Stimulated activated CD8-positive, alpha-beta memory T cell treated with anti-CD3 and anti-CD28 coated beads, Interleukin-4, amount 100 ng/mL, for 48 hours (primary cell): ENCODE data around the gene SMIM41.
"Not testable (repeated sequence)": the region's sequence is repeated elsewhere in the genome, so short reads cannot be mapped to it uniquely, and the experiment has no call there.

Experiments used
- DNase-seq: peaks from one replicate; pipeline ENCODE4 v3.0.0-alpha.2; 2020

SMIM41 gene

DNA sequence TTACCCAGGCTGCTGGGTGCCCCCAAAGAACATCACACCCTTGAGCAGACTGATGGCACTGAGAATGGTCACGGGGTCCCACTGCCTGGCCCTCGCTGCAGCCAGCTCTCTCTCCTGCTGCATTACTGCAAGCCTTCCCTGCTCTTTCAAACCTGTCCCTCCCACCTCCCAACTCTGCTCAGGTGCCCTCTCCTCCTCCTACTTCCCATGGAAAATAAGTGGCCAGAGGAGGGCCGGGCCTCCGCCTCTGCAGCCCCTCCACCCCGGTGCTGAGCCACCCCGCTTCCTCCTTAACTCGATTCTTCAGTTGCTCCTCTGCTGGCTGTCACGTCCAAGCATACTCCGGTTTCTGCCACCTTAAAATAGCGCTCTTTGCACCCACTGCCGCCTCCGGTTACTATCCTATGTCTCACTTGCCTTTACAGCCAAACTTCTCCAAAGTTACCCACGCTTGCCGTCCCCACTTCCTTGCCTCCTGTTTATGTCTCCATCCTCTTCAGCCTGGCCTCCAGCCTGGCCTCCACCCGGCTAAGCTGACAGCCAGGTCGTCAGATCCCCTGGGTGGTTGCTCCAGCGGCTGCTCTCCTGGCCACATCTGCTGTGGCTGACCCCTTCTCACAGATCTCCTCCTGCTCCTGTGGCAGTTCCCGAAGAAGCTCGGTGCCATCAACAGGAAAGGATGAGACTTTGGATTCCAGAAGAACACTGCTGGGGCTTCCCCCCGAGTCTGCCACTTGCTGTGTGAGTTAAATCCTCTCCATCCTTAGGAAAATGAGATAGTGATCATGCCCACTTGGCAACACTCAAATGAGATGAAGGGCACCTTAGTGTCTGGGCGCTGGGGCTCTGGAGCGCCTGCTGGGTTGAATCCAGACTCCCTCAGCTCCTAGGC lies 7.7 kb downstream of the SMIM41 start:
- DNase-seq = no peak

DNA sequence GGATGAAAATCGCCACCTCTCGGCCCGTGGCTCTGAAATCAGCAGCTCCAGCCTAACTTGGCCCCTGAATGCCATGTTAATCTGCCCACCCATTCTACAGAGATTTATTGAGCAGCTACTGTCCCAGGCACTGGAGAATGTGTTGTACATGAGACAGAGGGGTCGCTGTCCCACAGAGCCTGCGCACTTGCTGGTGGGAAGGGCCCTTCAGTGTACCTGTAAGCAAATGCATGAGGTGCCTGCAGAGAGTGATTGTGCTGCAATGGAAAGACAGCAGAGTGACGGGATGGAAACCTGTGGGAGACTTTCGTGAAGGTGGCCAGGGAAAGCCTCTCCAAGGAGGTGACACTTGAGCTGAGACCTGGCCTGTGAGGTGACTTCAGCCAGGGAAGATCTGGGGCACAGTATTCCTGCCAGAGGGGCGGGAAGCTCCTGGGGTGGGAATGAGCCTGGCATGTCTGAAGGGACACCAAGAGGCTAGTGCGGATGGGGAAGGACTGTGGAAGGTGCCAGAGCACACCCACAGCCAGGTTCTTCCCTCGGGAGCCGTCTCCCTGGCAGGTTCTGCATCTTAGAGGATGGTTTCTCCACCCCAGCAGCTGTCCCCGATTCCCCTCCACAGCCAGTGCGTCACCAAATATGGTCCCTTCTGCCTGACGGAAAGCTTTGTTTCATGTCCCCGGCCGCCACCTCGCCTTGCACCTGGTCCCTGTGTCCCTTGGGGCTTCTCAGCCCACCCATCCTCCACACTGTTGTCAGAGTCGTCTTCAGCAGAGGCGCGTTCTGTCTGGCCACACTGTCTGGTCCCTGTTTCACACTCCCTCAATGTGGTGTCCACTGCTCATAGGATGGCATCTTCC lies 8.7 kb downstream of the SMIM41 start:
- DNase-seq = no peak

DNA sequence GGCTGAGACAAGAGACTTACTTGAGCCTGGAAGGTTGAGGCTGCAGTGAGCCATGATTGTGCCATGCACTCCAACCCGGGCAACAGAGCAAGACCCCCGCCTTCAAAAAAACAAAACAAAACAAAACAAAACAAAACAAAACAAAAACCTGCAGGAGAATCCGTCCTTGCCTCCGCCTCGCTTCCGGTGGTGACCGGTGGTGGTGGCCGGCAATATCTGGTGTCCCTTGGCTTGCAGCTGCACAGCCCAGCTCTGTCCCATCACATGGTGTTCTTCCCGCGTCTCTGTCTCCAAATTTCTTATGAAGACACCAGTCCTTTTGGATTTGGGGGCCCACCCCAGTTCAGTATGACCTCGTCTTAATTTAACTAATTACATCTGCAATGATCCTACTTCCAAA lies 10.0 kb downstream of the SMIM41 start:
- DNase-seq = no peak

DNA sequence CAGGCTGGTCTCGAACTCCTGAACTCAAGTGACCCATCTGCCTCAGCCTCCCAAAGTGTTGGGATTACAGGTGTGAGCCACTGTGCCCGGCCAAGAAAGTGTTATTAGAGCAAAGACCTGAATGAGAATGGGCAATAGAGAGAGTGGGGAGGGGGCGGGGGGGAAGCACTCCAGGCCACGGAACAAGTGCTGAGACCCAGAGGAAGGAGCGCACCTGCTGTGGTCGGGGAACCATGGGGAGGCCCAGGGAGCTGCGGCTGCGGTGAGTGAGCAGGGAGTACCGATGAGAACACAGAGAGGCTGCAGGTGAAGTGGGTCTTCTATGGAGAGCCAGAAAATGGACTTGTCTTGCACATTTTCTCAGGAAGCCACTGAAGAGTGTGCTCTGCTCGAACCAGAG lies 10.8 kb downstream of the SMIM41 start:
- DNase-seq = no peak

DNA sequence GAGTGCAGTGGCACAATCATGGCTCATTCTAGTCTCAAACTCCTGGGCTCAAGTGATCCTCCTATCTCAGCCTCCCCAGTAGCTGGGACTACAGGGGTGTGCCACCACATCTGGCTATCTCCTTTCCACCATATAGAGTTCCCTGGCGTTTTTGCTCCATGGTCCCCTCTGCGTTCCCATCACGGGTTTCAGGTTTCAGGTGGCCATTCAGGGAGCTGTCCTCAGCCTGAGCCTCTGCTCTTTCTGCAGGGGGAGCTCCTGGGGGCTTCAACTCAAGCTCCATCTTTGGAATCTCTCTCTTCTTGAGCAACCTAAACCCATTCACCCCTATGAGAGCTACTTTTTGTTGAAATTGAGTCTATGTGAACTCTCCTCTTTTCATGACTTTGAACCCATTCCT lies 11.6 kb downstream of the SMIM41 start:
- DNase-seq = no peak

DNA sequence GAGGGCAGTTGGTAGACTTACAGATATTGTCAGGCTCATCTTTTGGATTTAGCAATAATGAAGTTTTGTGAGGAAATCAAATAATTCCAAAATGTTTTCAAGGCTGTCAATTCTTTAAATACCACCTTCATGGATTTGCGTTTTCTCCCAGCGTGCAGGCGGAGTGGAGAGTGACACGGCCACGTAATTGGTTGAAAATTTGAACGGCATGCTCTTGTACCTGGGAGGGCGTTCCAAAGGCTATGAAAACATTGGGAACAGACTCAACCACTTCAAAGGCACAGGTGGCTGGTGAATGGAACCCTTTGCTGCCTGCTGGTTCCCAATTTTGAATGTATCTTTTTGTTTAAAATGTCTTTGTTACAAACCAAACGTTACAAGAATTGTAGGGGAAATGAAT lies 12.4 kb downstream of the SMIM41 start:
- no peak for DNase-seq

DNA sequence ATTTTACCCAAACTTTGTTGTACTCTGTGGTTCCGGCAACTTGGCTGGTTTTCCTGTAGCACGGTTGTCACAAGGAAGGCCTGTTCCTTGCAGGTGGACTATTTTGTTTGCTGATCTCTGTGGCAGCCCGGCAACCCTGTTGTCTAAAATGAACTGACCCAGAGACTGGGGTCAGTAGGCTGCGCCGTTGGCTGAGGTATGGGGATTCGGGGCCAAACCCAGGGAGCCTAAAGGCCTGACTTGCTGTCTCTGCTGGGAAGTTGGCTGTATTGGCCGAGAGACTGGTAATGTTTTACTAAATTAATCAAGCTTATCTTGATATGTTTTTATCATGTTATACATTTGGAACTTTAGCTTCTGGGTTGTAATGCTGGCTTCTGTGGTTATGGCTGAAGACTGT lies 13.8 kb downstream of the SMIM41 start:
- no peak for DNase-seq

DNA sequence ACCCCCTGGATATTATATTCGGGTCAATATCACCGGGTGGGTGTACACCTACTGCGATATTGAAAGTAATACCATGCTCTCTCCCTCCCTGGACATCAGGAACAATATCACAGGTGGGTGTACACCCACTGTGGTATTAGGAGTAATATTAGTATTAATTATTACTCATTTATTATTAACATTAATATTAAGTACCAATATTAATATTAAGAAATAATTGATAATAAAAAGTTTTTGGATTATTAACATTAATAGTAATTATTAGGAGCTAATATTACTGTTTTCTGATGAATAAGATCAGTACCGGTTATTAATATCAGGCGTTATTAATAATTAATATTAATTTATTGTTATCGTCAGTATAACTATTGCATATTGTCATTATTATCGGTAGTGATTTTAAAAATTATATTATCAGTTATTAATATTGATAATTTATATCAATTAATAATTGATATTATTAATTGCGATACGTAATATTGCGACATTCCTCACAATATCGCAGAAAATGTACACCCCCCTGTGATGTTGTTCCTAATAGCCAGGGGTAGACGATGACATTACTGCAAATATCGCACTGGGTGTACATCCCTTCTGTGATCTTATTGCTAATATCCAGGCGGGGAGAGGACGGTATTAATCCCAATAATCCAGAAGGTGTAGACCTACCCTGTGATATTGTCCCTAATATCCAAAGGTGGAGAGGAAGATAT lies 17.0 kb downstream of the SMIM41 start:
- DNase-seq = no peak

DNA sequence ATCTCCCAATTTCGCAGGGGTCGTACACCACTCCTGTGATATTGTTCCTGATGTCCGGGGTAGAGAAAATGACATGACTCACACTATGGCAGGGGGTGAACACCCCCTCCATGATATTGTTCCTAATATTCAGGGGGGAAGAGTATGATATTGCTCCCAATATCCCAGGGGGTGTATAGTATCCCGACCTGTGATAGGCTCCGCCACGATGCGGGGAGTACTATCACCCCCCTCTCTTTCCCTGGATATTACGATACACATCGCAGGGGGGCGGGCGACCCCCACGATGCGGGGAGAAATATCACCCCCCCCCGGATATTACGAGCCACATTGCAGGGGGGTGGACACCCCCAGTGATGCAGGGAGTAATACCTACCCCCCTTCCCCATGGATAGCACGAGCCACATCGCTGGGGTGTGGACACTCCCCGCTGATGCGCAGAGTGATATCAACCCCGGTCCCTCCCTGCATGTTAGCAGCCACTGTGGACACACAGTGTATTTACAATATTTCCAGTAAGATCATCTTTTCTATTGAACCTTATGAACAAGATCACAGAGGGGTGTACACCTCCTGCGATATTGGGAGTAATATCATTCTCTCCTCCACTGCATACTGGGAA lies 17.7 kb downstream of the SMIM41 start:
- DNase-seq = no peak

DNA sequence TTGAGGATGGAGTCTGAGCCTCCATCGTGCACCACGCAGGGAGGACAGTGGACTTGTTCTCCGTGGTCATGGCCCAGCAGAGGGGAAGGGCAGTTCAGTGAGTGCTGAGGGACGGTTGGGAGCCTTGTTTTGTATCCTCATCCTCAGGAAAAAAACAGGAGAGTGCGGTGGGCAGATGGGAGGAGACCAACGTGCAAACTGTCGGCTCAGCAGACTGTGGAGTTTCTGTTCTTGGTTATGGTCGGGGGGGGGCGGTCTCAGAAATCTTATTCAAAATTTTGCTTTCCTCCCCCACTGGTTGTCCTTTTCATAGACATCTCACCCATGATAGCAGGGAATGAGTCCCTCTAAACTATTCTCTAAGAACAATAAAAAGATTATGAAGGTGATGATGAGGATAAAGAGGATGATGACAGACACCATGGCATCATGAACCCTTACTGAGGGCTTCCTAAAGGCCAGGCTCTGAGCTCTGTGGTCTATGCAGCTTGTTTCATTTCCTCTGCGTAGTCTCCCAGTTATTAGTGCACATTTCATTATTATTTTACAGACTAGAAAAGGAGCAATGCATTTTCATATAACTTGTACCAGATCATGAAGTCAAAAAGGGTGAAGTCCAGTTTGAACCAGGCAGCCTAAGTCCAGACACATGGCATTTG lies 25.1 kb downstream of the SMIM41 start:
- DNase-seq = not testable (repeated sequence)

DNA sequence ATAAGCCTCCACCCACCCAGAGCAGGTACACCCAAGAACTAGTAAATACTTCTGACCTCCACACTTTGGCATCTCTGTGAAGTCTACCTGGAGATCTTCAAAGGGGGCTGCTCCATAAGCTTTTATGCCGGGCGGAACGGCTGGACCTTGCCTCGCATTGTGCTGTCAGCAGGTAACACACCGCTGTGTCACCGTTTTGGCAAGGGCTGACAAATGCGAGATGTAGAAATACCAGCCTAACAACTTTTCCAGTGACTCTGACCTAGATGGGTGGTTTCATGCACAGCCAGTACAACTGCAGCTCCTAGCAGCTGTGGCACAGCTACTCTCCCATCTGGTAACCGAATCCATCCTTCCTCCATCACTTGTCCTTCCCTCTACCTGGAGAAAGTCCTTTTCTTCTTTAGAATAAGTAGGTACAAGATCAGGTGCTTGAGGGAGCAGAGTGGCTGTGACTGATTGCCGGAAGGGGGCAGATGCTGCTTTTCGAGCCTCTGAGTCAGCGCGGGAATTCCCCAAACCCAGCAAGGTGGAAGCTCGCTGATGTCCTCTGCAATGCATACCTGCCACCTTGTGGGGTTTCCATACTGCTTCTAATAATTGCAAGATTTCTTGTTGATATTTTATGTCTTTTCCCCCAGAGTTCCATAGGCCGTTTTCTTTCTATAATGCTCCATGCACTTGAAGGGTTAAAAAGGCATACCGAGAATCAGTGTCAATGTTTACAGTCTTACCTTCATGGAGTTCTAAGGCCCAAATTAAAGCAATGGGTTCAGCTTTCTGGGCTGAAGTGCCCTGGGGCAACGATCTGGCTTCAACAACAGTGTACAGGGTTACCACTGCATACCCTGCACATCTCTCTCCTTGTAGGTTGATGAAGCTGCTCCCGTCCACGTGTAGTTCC lies 37.0 kb downstream of the SMIM41 start:
- DNase-seq = peak; percentile 71

DNA sequence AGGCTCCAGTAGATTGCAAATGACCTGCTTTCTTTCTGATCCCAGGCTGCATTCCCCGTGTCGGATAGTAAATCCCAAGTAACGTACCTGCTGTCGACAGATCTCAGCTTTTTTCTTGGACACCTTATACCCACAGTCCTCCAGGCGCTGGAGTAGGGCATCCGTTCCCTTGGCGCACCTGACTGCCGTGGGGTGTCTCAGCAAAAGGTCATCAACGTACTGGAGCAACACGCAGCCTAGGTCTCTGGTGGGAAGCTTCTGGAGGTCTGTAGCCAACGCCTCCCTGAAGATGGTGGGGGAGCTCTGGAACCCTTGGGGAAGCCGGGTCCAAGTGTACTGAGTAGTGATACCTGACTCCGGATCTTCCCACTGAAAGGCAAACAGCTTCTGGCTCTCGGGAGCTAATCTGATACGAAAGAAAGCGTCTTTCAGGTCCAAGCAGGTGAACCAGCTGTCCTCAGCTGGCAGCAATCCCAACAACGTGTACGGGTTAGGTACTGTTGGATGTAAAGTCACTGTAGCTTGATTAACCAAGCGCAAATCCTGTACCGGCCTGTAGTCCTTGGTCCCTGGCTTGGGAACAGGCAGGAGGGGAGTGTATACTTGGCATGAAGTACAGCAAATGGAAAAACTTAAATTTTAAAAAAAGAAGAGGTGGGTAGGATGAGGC lies 38.4 kb downstream of the SMIM41 start:
- not testable (repeated sequence) for DNase-seq

DNA sequence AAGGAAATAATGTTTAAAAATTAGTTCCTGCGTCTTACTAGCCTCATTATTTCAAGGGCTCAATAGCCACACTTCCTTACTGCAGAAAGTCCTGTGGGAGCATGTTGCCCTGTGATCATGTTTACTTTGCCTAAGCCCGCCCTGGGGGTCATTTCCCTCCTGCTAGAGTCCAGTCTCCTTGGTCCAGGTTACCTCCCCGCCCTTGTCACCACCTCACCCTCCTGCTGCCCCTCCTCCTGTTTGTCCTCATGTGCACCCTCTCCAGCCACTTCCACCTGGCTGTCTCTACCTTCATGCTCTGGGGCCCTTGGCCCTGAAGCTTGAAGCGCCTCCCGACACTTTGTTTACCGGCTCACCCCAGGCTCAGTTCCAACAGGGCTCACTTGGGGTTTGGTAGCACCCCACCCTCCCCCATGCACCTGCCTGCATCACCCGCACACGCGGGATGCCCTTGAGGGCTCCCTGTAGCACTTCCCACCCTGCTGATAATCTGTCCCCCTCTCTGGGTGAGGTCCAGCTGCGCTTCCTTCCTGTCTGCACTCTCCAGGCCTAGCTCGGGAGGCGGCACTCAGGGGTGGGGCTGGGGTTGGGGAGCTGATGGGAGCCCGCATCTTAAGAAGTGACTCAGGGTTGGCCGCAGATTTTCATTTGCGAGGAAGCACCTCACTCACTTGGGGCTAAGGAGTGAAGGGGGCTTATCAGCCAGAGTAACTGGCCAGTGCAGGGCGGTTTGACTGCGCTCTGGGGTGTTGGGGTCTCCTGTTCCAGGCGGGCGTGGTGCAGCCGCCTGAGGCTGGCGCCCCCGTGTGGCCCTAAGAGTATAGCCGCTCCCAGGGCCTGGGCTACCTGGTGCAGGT lies 40.1 kb downstream of the SMIM41 start:
- DNase-seq = peak; percentile 62

DNA sequence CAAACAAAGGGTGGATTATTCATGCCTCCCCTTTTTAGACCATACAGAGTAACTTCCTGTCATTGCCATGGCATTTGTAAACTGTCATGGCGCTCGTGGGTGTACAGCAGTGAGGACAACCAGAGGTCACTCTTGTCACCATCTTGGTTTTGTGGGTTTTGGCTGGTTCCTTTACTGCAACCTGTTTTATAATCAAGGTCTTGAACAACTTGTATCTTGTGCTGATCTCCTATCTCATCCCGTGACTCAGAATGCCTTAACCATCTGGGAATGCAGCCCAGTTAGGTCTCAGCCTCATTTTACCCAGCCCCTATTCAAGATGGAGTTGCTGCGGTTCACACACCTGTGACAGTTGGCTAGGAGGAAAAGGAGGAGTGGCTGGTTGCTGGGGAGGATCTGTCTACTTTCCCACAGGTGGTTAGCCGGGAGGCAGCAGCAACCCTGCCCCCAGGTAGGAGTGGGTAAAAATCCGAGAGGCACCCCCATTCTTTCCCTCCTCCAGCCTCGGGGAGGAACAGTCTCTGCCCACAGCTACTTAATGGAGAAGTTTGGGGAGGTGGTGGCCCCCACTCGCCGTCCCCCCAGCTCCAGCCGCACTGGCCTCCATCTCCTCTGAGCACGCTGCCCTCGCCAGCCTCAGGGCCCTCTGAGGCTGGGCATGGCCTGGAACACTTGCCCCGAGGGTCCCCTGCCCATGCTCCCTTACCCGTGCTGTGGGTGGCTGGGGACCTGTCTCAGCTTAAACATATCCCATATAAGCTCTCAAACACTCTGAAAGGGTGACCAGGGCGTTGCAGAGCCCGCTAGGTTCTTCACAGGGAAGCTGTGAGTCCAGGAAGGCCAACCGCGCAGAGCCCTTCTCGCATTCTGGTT lies 41.7 kb downstream of the SMIM41 start:
- DNase-seq = no peak

DNA sequence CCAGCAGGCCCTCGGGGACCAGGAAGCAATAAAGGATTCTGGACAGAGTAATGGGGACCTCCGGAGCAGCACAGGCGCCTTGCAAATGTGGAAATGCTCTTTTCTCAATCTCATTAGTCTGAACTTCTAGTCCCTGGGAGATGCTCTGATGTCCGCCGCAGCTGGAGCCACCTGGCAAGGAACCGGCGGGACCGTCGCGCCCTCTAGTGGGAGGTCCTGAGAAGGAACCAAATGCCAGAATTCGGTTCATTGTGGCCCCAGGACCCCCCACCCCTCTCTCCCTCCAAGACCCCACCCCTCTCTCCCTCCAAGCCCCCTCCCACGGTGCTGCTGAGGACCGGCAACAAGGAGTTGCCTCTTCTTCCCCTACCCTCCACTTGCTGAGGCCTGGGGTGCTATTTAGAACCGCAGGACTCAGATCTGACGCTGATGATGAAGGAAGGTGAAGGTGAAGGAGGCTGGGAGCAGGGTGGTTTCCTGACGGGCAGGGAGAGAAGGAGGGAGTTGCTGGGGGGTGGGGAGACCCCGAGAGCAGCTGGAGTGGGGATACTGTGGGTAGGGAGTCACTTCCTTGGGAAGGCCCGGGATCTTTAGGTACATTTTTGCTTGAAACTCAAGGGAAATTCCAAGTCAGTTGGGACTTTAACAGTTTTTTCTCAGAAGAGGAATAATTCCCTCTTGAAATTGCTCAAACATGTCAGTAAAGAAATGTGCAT lies 42.5 kb downstream of the SMIM41 start:
- DNase-seq = peak; percentile 85

DNA sequence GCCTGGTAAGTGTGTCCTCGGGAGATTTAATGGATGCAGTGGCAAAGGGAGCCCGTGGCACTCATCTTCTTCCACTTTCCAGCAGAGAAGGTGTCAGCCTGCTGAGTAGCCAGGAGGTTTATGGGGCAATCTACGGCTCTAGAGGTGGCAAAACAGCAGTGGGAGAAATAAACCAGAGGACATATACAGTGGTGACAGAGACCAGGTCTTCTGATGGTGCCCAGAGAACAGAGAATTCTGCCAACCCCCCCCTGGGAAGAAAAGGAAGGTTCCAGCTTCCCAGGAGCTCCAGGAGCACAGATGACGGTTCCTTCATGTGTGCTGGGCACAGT lies 43.0 kb downstream of the SMIM41 start:
- no peak for DNase-seq

DNA sequence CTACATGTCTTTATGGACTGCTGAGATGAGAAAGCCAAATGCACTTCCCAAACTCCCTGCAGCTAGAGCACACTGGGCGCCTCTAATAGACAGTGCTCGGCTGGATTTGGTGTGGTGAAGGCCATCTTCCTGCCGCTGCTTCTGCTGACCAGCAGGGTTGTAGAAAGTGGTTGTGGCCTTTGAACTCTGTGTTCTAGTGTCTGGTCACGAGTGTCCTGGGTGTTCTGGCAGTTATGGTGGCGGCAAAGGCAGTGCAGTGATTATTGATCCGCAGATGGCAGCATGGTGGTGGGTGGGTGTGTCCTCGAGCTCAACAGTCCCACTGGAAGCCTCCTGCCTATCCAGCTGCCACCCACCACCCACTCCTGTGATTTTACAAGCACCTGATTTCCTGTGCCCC lies 43.4 kb downstream of the SMIM41 start:
- DNase-seq = no peak
